Endothelial cell of umbilical vein (primary cell): ENCODE measurements around the gene OR2V1. TPM values are rescaled to one million over a fixed set of nuclear protein-coding genes. Genes with fewer than 3 reads are reported as not detected.
"Not testable (repeated sequence)": the region's sequence is repeated elsewhere in the genome, so short reads cannot be mapped to it uniquely, and the experiment has no call there.

Experiments
- BruUV-seq: library from RNA; stranded (reverse); fragments of 400-500 nt; replicated peaks from 2 replicates; lab custom pipeline; 2021; lab: Mats Ljungman, UMichigan
- CTCF ChIA-PET: fragments of 300-600, 350-600 bp; sonication (Branson Sonifier 250); formaldehyde crosslinking; loops from one replicate; lab custom pipeline; 2021; ENCODE audit warnings: antibody characterized with exemption, inconsistent platforms; lab: Charles Lee
- POLR2A ChIA-PET: fragments of 300-600, 350-600 bp; sonication (Branson Sonifier 250); formaldehyde crosslinking; loops from one replicate; lab custom pipeline; 2021; ENCODE audit warnings: antibody characterized with exemption, inconsistent platforms; lab: Charles Lee
- DNase-seq: peaks from one replicate; pipeline ENCODE4 v3.0.0-alpha.2; 2011; ENCODE audit warnings: low read depth, low spot score
- FAIRE-seq: peaks from 2 replicates; lab custom pipeline; 2011; peaks lifted over from hg19 to GRCh38; lab: Jason Lieb, UNC
- H2AFZ ChIP-seq: 2 replicates; pipeline ENCODE4 v1.6.0; 2012; ENCODE audit warnings: low read depth, low read length, control low read depth, inconsistent platforms
- H3K27ac ChIP-seq: 2 replicates; pipeline ENCODE4 v1.5.1; 2011; ENCODE audit warnings: low read depth, mild to moderate bottlenecking, control low read depth, low read length, moderate library complexity; ENCODE audit not compliant: insufficient read depth
- H3K27me3 ChIP-seq, 2 experiments: 2 replicates each; pipeline versions ENCODE4 v1.6.0 to v1.6.1; 2011; ENCODE audit warnings: low read length in 2 of 2, mixed read lengths in 1 of 2; ENCODE audit not compliant: control insufficient read depth in 2 of 2, insufficient read depth in 2 of 2
- H3K36me3 ChIP-seq, 2 experiments: 2 replicates in 1 of 2; 3 replicates in 1 of 2; pipeline ENCODE4 v1.5.1; 2011; ENCODE audit warnings: low read length in 2 of 2, mild to moderate bottlenecking in 1 of 2, moderate library complexity in 1 of 2; ENCODE audit not compliant: control insufficient read depth in 2 of 2, insufficient read depth in 2 of 2; ENCODE audit errors: extremely low read depth in 1 of 2
- H3K4me1 ChIP-seq: 3 replicates; pipeline ENCODE4 v1.5.1; 2011; ENCODE audit warnings: mild to moderate bottlenecking, low read length; ENCODE audit not compliant: control insufficient read depth, insufficient read depth; ENCODE audit errors: extremely low read depth
- H3K4me2 ChIP-seq: 2 replicates; pipeline ENCODE4 v1.6.1; 2011; ENCODE audit warnings: low read length, control low read depth, mixed read lengths; ENCODE audit not compliant: insufficient read depth
- H3K4me3 ChIP-seq, 3 experiments: fragments of 200-600 bp in 1 of 3; sonication (generic), shearing (Covaris generic) in 1 of 3; replicated peaks in 1 of 3; 2 replicates each; pipeline ENCODE4 v1.5.1; 2011 to 2016; ENCODE audit warnings: control low read depth in 3 of 3, low read length in 3 of 3, mild to moderate bottlenecking in 2 of 3, inconsistent platforms in 1 of 3, low read depth in 1 of 3, moderate library complexity in 1 of 3; ENCODE audit not compliant: insufficient read depth in 1 of 3
- H3K79me2 ChIP-seq: 2 replicates; pipeline ENCODE4 v1.6.0; 2012; ENCODE audit warnings: low read length, inconsistent platforms; ENCODE audit not compliant: control insufficient read depth, insufficient read depth
- H3K9ac ChIP-seq: replicated peaks from 2 replicates; pipeline ENCODE3; 2011; ENCODE audit warnings: low read length, control low read depth; ENCODE audit not compliant: insufficient read depth; ENCODE audit errors: extremely low read depth
- H3K9me1 ChIP-seq: replicated peaks from 3 replicates; pipeline ENCODE4 v1.6.0; 2011; ENCODE audit warnings: mild to moderate bottlenecking, low read length; ENCODE audit not compliant: control insufficient read depth, insufficient read depth; ENCODE audit errors: extremely low read depth
- H3K9me3 ChIP-seq: replicated peaks from 2 replicates; pipeline ENCODE4 v1.5.1; 2012; ENCODE audit warnings: low read length, inconsistent platforms; ENCODE audit not compliant: control insufficient read depth, insufficient read depth
- H4K20me1 ChIP-seq: replicated peaks from 2 replicates; pipeline ENCODE3; 2011; ENCODE audit warnings: mild to moderate bottlenecking, low read length; ENCODE audit not compliant: control insufficient read depth, insufficient read depth; ENCODE audit errors: extremely low read depth
- EZH2 ChIP-seq: IDR thresholded peaks from 2 replicates; pipeline ENCODE4 v1.6.1; 2012; ENCODE audit warnings: borderline replicate concordance, low read depth, mild to moderate bottlenecking, moderate library complexity, low read length, inconsistent platforms; ENCODE audit not compliant: severe bottlenecking
- FOS ChIP-seq: IDR thresholded peaks from 2 replicates; pipeline ENCODE4 v1.6.1; 2011; ENCODE audit warnings: mild to moderate bottlenecking, low read length, moderate library complexity, borderline replicate concordance; ENCODE audit not compliant: insufficient read depth
- GATA2 ChIP-seq: IDR thresholded peaks from 2 replicates; pipeline ENCODE4 v1.7.0; 2011; ENCODE audit warnings: low read depth, mild to moderate bottlenecking, moderate library complexity, mixed read lengths, low read length; ENCODE audit not compliant: insufficient read length, insufficient read depth
- JUN ChIP-seq: IDR thresholded peaks from 2 replicates; pipeline ENCODE4 v1.6.1; 2011; ENCODE audit warnings: borderline replicate concordance, low read depth; ENCODE audit not compliant: insufficient read length, insufficient read depth
- MYC ChIP-seq: IDR thresholded peaks from one replicate; pipeline ENCODE4 v1.6.1; 2011; ENCODE audit warnings: mild to moderate bottlenecking, low read depth, low read length
- POLR2A ChIP-seq: IDR thresholded peaks from 2 replicates; pipeline ENCODE4 v1.6.1; 2012; ENCODE audit warnings: low read depth, mild to moderate bottlenecking, control low read depth, low read length
- POLR2AphosphoS5 ChIP-seq: IDR thresholded peaks from 2 replicates; pipeline ENCODE4 v1.6.1; 2012; ENCODE audit warnings: low read depth, mild to moderate bottlenecking, control low read depth, low read length, moderate library complexity; ENCODE audit not compliant: insufficient read depth
- dilution Hi-C: fragments of 300-500 bp; cut with MboI; formaldehyde crosslinking; loops from one replicate; pipeline ENCODE4 v1.15.0; 2019; ENCODE audit warnings: low sequenced_read_pairs; ENCODE audit not compliant: extremely low pct_ligation_motif_present
- intact Hi-C: fragments of 100-400 bp; cut with micrococcal nuclease; formaldehyde crosslinking; loops from one replicate; pipeline ENCODE4 v1.10.0; 2022
- polyA plus RNA-seq, 4 experiments: library from polyadenylated mRNA; depleted of rRNA in 3 of 4; stranded (reverse) in 3 of 4; unstranded in 1 of 4; fragments of >200 nt; gene quantifications; 2 replicates each; pipeline versions ENCODE4 v1.2.1 to v1.2.3, GENCODE V29; 2011 to 2012; ENCODE audit warnings: missing spikeins in 1 of 4
- total RNA-seq: library from RNA; stranded (reverse); gene quantifications from 2 replicates; pipeline ENCODE4 v1.2.3, GENCODE V29; 2021
- TF ChIP-seq, protein P1 (sequence below): IDR thresholded peaks from 2 replicates; pipeline ENCODE4 v1.6.1; 2011; ENCODE audit not compliant: insufficient read depth, insufficient read length
- TF ChIP-seq, protein P2 (sequence below), 2 donors: IDR thresholded peaks; 1 replicate in 1 of 2; 2 replicates in 1 of 2; pipeline ENCODE4 v1.5.1; 2011; ENCODE audit warnings: low read length in 2 of 2, mild to moderate bottlenecking in 2 of 2, moderate library complexity in 2 of 2, control low read depth in 1 of 2, inconsistent platforms in 1 of 2, low read depth in 1 of 2; ENCODE audit not compliant: insufficient read depth in 1 of 2; ENCODE audit errors: extremely low read depth in 1 of 2

The OR2V1 gene
- total and polyA plus RNA-seq, 2 donors (not counting 3 experiments of a cell fraction or from before 2014, with no cell fraction given): not detected

GRCh38 chr5:181130081-181130480 lies 888 bp downstream of the OR2V1 start:
- BruUV-seq, CTCF ChIA-PET, FAIRE-seq, H3K4me1 ChIP-seq, H3K9ac ChIP-seq, H3K4me2 ChIP-seq, H3K36me3 ChIP-seq, H3K79me2 ChIP-seq, H3K27me3 ChIP-seq, POLR2A ChIA-PET, H3K9me1 ChIP-seq, dilution Hi-C loops, H2AFZ ChIP-seq, H4K20me1 ChIP-seq, H3K27ac ChIP-seq, DNase-seq, H3K4me3 ChIP-seq, H3K9me3 ChIP-seq: not testable (repeated sequence)
- intact Hi-C loops: loop anchor here (10.0 kb wide), 1 partner anchor 1645 kb away; no protein-coding TSS in a partner anchor

DNA sequence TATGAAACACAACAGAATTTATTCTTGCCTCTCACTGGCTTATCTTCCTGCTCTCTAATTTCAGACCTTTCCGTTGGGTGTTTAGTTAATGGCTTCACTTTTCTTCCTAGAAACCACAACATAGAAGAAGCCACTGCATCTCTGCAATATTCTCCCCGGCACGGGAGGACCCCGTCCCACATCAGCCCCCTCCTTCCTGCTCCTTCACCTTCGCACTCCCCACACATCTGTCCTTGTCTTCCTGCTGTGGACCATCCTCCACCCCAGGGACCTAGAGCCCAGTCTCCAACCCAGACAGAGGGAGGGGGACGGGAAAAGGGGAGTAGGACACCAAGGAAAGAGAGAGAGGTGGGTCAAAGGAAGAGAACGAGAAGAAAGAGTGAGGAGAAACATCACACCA lies 1.4 kb downstream of the OR2V1 start:
- CTCF ChIA-PET: no interaction called here

More for the DNA sequence above, 1.4 kb downstream of the OR2V1 start:
- Histone ChIP-seq H3K79me2 (no peaks in the 10 kb centered on the region), H3K36me3 (no peaks in the 10 kb centered on the region), H4K20me1 (no peaks in the 10 kb centered on the region), H3K27ac (no peak overlapping the region), H3K4me2 (no peak overlapping the region), H3K27me3 (no peaks in the 10 kb centered on the region), H2AFZ (no peak overlapping the region), H3K4me3 (no peak overlapping the region), H3K9me3 (no peaks in the 10 kb centered on the region), H3K9me1 (no peaks in the 10 kb centered on the region), H3K4me1 (peaks cover 6% of the 10 kb centered on the region), H3K9ac (no peak overlapping the region)
- DNase-seq: no peak
- TF ChIP-seq, protein P1, sequence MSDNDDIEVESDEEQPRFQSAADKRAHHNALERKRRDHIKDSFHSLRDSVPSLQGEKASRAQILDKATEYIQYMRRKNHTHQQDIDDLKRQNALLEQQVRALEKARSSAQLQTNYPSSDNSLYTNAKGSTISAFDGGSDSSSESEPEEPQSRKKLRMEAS: no peak
- no peak for TF ChIP-seq FOS
- TF ChIP-seq, protein P2, sequence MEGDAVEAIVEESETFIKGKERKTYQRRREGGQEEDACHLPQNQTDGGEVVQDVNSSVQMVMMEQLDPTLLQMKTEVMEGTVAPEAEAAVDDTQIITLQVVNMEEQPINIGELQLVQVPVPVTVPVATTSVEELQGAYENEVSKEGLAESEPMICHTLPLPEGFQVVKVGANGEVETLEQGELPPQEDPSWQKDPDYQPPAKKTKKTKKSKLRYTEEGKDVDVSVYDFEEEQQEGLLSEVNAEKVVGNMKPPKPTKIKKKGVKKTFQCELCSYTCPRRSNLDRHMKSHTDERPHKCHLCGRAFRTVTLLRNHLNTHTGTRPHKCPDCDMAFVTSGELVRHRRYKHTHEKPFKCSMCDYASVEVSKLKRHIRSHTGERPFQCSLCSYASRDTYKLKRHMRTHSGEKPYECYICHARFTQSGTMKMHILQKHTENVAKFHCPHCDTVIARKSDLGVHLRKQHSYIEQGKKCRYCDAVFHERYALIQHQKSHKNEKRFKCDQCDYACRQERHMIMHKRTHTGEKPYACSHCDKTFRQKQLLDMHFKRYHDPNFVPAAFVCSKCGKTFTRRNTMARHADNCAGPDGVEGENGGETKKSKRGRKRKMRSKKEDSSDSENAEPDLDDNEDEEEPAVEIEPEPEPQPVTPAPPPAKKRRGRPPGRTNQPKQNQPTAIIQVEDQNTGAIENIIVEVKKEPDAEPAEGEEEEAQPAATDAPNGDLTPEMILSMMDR (IDR thresholded peaks at IDR 0.05; ENCODE audit: extremely low read depth in 1 of 2, insufficient read depth in 1 of 2, low read depth in 1 of 2, low read length in 2 of 2): no peak
- no peak for TF ChIP-seq GATA2
- no peak for TF ChIP-seq MYC
- TF ChIP-seq POLR2AphosphoS5: no peak
- TF ChIP-seq EZH2: no peak
- no peak for TF ChIP-seq JUN
- TF ChIP-seq POLR2A: no peak
- no TSS peak for BruUV-seq
- POLR2A ChIA-PET: no interaction called here
- FAIRE-seq: no peak
- intact Hi-C loops: no loop called here
- dilution Hi-C loops: no loop called here
